H1 (cell line): ENCODE results near the gene DHRS2. TPM values are rescaled to one million over a fixed set of nuclear protein-coding genes. Genes with fewer than 3 reads are reported as not detected.

Experiments used
- CTCF ChIA-PET: fragments of 300-600 bp; sonication (Branson Sonifier 250); formaldehyde crosslinking; loops from one replicate; lab custom pipeline; 2021; ENCODE audit not compliant: partially characterized antibody; lab: Charles Lee
- POLR2A ChIA-PET: fragments of 300-600 bp; sonication (Branson Sonifier 250); formaldehyde crosslinking; loops from one replicate; lab custom pipeline; 2021; ENCODE audit warnings: inconsistent platforms; ENCODE audit not compliant: partially characterized antibody; lab: Charles Lee
- DNase-seq, 2 experiments: peaks; one replicate each; pipeline versions ENCODE4 v3.0.0 to v3.0.0-alpha.2; 2010 to 2022; ENCODE audit warnings: low spot score in 2 of 2, low read depth in 1 of 2, mixed read lengths in 1 of 2
- FAIRE-seq: peaks from 2 replicates; lab custom pipeline; 2011; peaks lifted over from hg19 to GRCh38; lab: Jason Lieb, UNC
- H2AFZ ChIP-seq: 2 replicates; pipeline ENCODE4 v1.8.1; 2012; ENCODE audit warnings: low read length, inconsistent platforms
- H2AK5ac ChIP-seq: 2 replicates; pipeline ENCODE4 v1.6.1; 2013; ENCODE audit warnings: low read depth, low read length
- H2BK120ac ChIP-seq: replicated peaks from 2 replicates; pipeline ENCODE3; 2013; ENCODE audit warnings: low read depth, low read length, inconsistent platforms
- H2BK12ac ChIP-seq: 2 replicates; pipeline ENCODE4 v1.6.1; 2013; ENCODE audit warnings: low read depth, low read length
- H2BK15ac ChIP-seq: 2 replicates; pipeline ENCODE4 v1.6.1; 2013; ENCODE audit warnings: low read length
- H2BK20ac ChIP-seq: 2 replicates; pipeline ENCODE4 v1.6.1; 2013; ENCODE audit warnings: low read length
- H2BK5ac ChIP-seq: 2 replicates; pipeline ENCODE4 v1.6.1; 2013; ENCODE audit warnings: low read depth, low read length
- H3K14ac ChIP-seq: 2 replicates; pipeline ENCODE4 v1.6.1; 2013; ENCODE audit warnings: inconsistent platforms; ENCODE audit not compliant: insufficient read length
- H3K18ac ChIP-seq: 2 replicates; pipeline ENCODE4 v1.6.1; 2013; ENCODE audit warnings: low read length; ENCODE audit errors: extremely low read depth
- H3K23ac ChIP-seq: 2 replicates; pipeline ENCODE4 v1.6.1; 2013; ENCODE audit warnings: inconsistent platforms; ENCODE audit not compliant: insufficient read length
- H3K23me2 ChIP-seq: 2 replicates; pipeline ENCODE4 v1.6.1; 2013; ENCODE audit warnings: low read depth, low read length
- H3K27ac ChIP-seq: 2 replicates; pipeline ENCODE4 v1.6.1; 2011; ENCODE audit warnings: low read depth, low read length, inconsistent platforms
- H3K27me3 ChIP-seq, 4 experiments: replicated peaks in 1 of 4; 1 replicate in 1 of 4; 2 replicates in 3 of 4; pipeline versions ENCODE4 v1.6.1 to v1.8.1; 2011 to 2013; ENCODE audit warnings: low read length in 3 of 4, mild to moderate bottlenecking in 3 of 4, inconsistent platforms in 2 of 4, mixed read lengths in 2 of 4, moderate library complexity in 1 of 4; ENCODE audit not compliant: control insufficient read depth in 3 of 4, insufficient read depth in 3 of 4; ENCODE audit errors: extremely low read depth in 1 of 4
- H3K36me3 ChIP-seq, 4 experiments: 2 replicates each; pipeline versions ENCODE4 v1.6.1 to v1.8.1; 2011 to 2013; ENCODE audit warnings: mild to moderate bottlenecking in 4 of 4, low read length in 3 of 4, moderate library complexity in 2 of 4, control low read depth in 1 of 4, inconsistent platforms in 1 of 4; ENCODE audit not compliant: insufficient read depth in 4 of 4, control insufficient read depth in 2 of 4
- H3K4ac ChIP-seq: replicated peaks from 2 replicates; pipeline ENCODE3; 2013; ENCODE audit warnings: low read length, low read depth, mixed read lengths, inconsistent platforms; ENCODE audit not compliant: insufficient read length
- H3K4me1 ChIP-seq, 4 experiments: replicated peaks in 1 of 4; 1 replicate in 1 of 4; 2 replicates in 3 of 4; pipeline versions ENCODE4 v1.6.1 to v1.8.1; 2011 to 2013; ENCODE audit warnings: low read length in 3 of 4, inconsistent platforms in 2 of 4, mixed read lengths in 1 of 4; ENCODE audit not compliant: insufficient read depth in 4 of 4, control insufficient read depth in 3 of 4
- H3K4me2 ChIP-seq, 2 experiments: 2 replicates each; pipeline versions ENCODE4 v1.6.1 to v1.8.1; 2011 to 2013; ENCODE audit warnings: low read depth in 2 of 2, low read length in 2 of 2, control low read depth in 1 of 2, inconsistent platforms in 1 of 2, mild to moderate bottlenecking in 1 of 2; ENCODE audit not compliant: insufficient read depth in 1 of 2
- H3K4me3 ChIP-seq, 4 experiments: fragments of 200-600, 300-600 bp in 1 of 4; sonication (generic), shearing (Covaris generic), sonication (Bioruptor Twin) in 1 of 4; 2 replicates each; pipeline versions ENCODE4 v1.5.1 to v1.8.1; 2011 to 2016; ENCODE audit warnings: low read length in 4 of 4, low read depth in 3 of 4, control low read depth in 2 of 4, inconsistent platforms in 2 of 4, mild to moderate bottlenecking in 2 of 4, mixed read lengths in 1 of 4, moderate library complexity in 1 of 4; ENCODE audit not compliant: insufficient read depth in 2 of 4; ENCODE audit errors: extremely low read depth in 1 of 4
- H3K56ac ChIP-seq: replicated peaks from 2 replicates; pipeline ENCODE3; 2013; ENCODE audit warnings: low read depth, mild to moderate bottlenecking, mixed read lengths, low read length, inconsistent platforms; ENCODE audit not compliant: insufficient read length
- H3K79me1 ChIP-seq: 2 replicates; pipeline ENCODE4 v1.6.1; 2013; ENCODE audit warnings: low read depth, low read length, control low read depth
- H3K79me2 ChIP-seq, 2 experiments: 2 replicates each; pipeline versions ENCODE4 v1.6.1 to v1.8.1; 2012 to 2013; ENCODE audit warnings: low read length in 2 of 2, mild to moderate bottlenecking in 2 of 2, inconsistent platforms in 1 of 2; ENCODE audit not compliant: insufficient read depth in 2 of 2, control insufficient read depth in 1 of 2
- H3K9ac ChIP-seq, 4 experiments: replicated peaks in 1 of 4; 1 replicate in 1 of 4; 2 replicates in 3 of 4; pipeline versions ENCODE4 v1.6.1 to v1.8.1; 2011 to 2013; ENCODE audit warnings: low read depth in 3 of 4, low read length in 3 of 4, control low read depth in 2 of 4, mild to moderate bottlenecking in 2 of 4, moderate library complexity in 2 of 4, inconsistent platforms in 1 of 4; ENCODE audit errors: extremely low read depth in 1 of 4
- H3K9me3 ChIP-seq, 2 experiments: 2 replicates each; pipeline versions ENCODE4 v1.6.1 to v1.8.1; 2012 to 2013; ENCODE audit warnings: mild to moderate bottlenecking in 2 of 2, moderate library complexity in 2 of 2, control low read depth in 1 of 2, inconsistent platforms in 1 of 2, low read depth in 1 of 2, low read length in 1 of 2, mixed read lengths in 1 of 2; ENCODE audit not compliant: insufficient read depth in 2 of 2
- H4K20me1 ChIP-seq, 2 experiments: replicated peaks in 1 of 2; 2 replicates each; pipeline versions ENCODE3 to v1.8.1; 2011 to 2013; ENCODE audit warnings: inconsistent platforms in 2 of 2, low read length in 2 of 2, mild to moderate bottlenecking in 1 of 2; ENCODE audit not compliant: insufficient read depth in 2 of 2, control insufficient read depth in 1 of 2
- H4K5ac ChIP-seq: 2 replicates; pipeline ENCODE4 v1.6.1; 2013; ENCODE audit warnings: low read length, low read depth, mixed read lengths, inconsistent platforms; ENCODE audit not compliant: insufficient read length
- H4K8ac ChIP-seq: 2 replicates; pipeline ENCODE4 v1.8.0; 2013; ENCODE audit warnings: mild to moderate bottlenecking, moderate library complexity, low read length, inconsistent platforms; ENCODE audit not compliant: insufficient read depth; ENCODE audit errors: extremely low read depth
- H4K91ac ChIP-seq: replicated peaks from 2 replicates; pipeline ENCODE3; 2013; ENCODE audit warnings: low read length, mixed read lengths, inconsistent platforms; ENCODE audit not compliant: insufficient read length
- CBX8 ChIP-seq: fragments of 300-800, 300-1000 bp; sonication (generic); IDR thresholded peaks from 2 replicates; pipeline ENCODE4 v1.7.1; 2016; ENCODE audit warnings: low read depth, low read length, borderline replicate concordance
- EZH2 ChIP-seq: fragments of 200-600 bp; sonication (generic); IDR thresholded peaks from 2 replicates; pipeline ENCODE4 v1.7.1; 2012; ENCODE audit warnings: low read depth, mild to moderate bottlenecking, moderate library complexity, low read length, inconsistent platforms; ENCODE audit not compliant: severe bottlenecking
- GTF2F1 ChIP-seq: IDR thresholded peaks from 2 replicates; pipeline ENCODE4 v1.6.1; 2012; ENCODE audit warnings: low read depth, low read length, improper control_type of control experiment, borderline replicate concordance
- HDAC2 ChIP-seq, 2 experiments: fragments of 300-600 bp in 1 of 2; sonication (generic) in 1 of 2; IDR thresholded peaks; 2 replicates each; pipeline ENCODE4 v1.6.1; 2011 to 2012; ENCODE audit warnings: low read depth in 2 of 2, low read length in 2 of 2, mild to moderate bottlenecking in 2 of 2, moderate library complexity in 2 of 2, borderline replicate concordance in 1 of 2, inconsistent platforms in 1 of 2
- HDAC6 ChIP-seq: IDR thresholded peaks from one replicate; pipeline ENCODE4 v1.7.1; 2012; ENCODE audit warnings: low read depth, mild to moderate bottlenecking, inconsistent platforms, low read length, moderate library complexity
- POU5F1 ChIP-seq: IDR thresholded peaks from 2 replicates; pipeline ENCODE4 v1.6.1; 2011; ENCODE audit warnings: low read depth, mild to moderate bottlenecking, low read length, moderate library complexity
- RAD21 ChIP-seq, 2 experiments: IDR thresholded peaks in 1 of 2; conservative IDR thresholded peaks in 1 of 2; 2 replicates each; pipeline ENCODE4 v1.6.1; 2011; ENCODE audit warnings: low read depth in 2 of 2, low read length in 2 of 2, improper control_type of control experiment in 1 of 2, inconsistent platforms in 1 of 2, mild to moderate bottlenecking in 1 of 2, moderate library complexity in 1 of 2
- RBBP5 ChIP-seq: IDR thresholded peaks from 2 replicates; pipeline ENCODE4 v1.7.1; 2012; ENCODE audit warnings: low read depth, mild to moderate bottlenecking, inconsistent platforms, low read length, moderate library complexity, borderline replicate concordance
- RFX5 ChIP-seq: IDR thresholded peaks from 2 replicates; pipeline ENCODE4 v1.6.1; 2011; ENCODE audit warnings: low read depth, low read length, improper control_type of control experiment, borderline replicate concordance
- RNF2 ChIP-seq: fragments of 200-900, 300-1000 bp; sonication (generic); IDR thresholded peaks from 2 replicates; pipeline ENCODE4 v1.7.1; 2016; ENCODE audit warnings: borderline replicate concordance, low read depth, mild to moderate bottlenecking, antibody characterized with exemption, low read length; ENCODE audit not compliant: poor library complexity, severe bottlenecking; ENCODE audit errors: missing control alignments
- SIN3A ChIP-seq, 2 experiments: IDR thresholded peaks in 1 of 2; conservative IDR thresholded peaks in 1 of 2; 2 replicates each; pipeline ENCODE4 v1.6.1; 2011 to 2012; ENCODE audit warnings: low read length in 2 of 2, improper control_type of control experiment in 1 of 2, low read depth in 1 of 2, mild to moderate bottlenecking in 1 of 2
- TAF1 ChIP-seq: IDR thresholded peaks from 2 replicates; pipeline ENCODE4 v1.6.1; 2011; ENCODE audit warnings: mild to moderate bottlenecking, low read depth, low read length
- WGBS, 2 experiments: shearing (Covaris generic) in 1 of 2; methylation state at CpG; one replicate each; pipeline versions ENCODE4 v1.1.6 to v1.1.7; 2013 to 2015; ENCODE audit warnings: low lambda C conversion rate in 2 of 2, mixed read lengths in 2 of 2, inconsistent platforms in 1 of 2, low coverage in 1 of 2, missing lambda C conversion rate in 1 of 2; ENCODE audit not compliant: insufficient replicate concordance in 2 of 2, insufficient coverage in 1 of 2, insufficient read length in 1 of 2; ENCODE audit errors: extremely low coverage in 1 of 2, missing lambda C conversion rate in 1 of 2; 5-methylcytosine and 5-hydroxymethylcytosine counted together
- polyA plus RNA-seq, 7 experiments: library from polyadenylated mRNA; depleted of rRNA in 3 of 7; stranded (reverse) in 5 of 7; unstranded in 2 of 7; fragments of >200 nt in 5 of 7; fragments of 200-250 nt in 2 of 7; gene quantifications; 1 replicate in 5 of 7; 2 replicates in 1 of 7; 4 replicates in 1 of 7; pipeline versions ENCODE4 v1.2.1 to v1.2.3, GENCODE V29; 2011 to 2013; ENCODE audit warnings: missing spikeins in 2 of 7, mixed read lengths in 2 of 7
- total RNA-seq: library from RNA; stranded (reverse); fragmentation: NEBNext Ultra II Directional; extraction: Animal tissue kit (Norgen Biotek cat#: 25700); gene quantifications from 2 replicates; pipeline ENCODE4 v1.2.1, GENCODE V29; 2021

Gene DHRS2
- total and polyA plus RNA-seq, 2 of the 8 experiments (the other 6 are each of a cell fraction or from before 2014, with no cell fraction given): 1.1 to 3.5 TPM

- 82% methylated on average over 8 of the region's 8 CpGs; no CpG with 5 or more reads in 1 of the 2 experiments for WGBS, 2 experiments
- H3K27me3 ChIP-seq: peaks cover 0 to 3% (median 0%) of the 10 kb centered on the region in 4 experiments; a peak in 2 of 7 replicates
- no peak overlapping the region for H3K56ac ChIP-seq
- H3K9me3 ChIP-seq: peaks cover 4 to 5% of the 10 kb centered on the region in 2 experiments; a peak in 1 of 4 replicates
- H2BK5ac ChIP-seq: no peak overlapping the region
- DNase-seq (no peak), FAIRE-seq (no peak)
- H4K5ac ChIP-seq: no peak overlapping the region
- no peaks in the 10 kb centered on the region for H3K79me2 ChIP-seq
- no peak overlapping the region for H2BK20ac ChIP-seq
- no peaks in the 10 kb centered on the region for H3K36me3 ChIP-seq
- no peak overlapping the region for H2BK15ac ChIP-seq
- no peak overlapping the region for H3K23ac ChIP-seq
- H3K27ac ChIP-seq: no peak overlapping the region
- H3K23me2 ChIP-seq: peaks cover 1% of the 10 kb centered on the region; the same call in 1 of the 2 replicates
- no peak overlapping the region for H3K18ac ChIP-seq
- H3K9ac ChIP-seq: no peak overlapping the region
- no peak overlapping the region for H4K8ac ChIP-seq
- peaks cover 2 to 6% (median 2%) of the 10 kb centered on the region in 4 experiments; a peak in 5 of 7 replicates for H3K4me1 ChIP-seq
- H3K14ac ChIP-seq: no peak overlapping the region
- POLR2A ChIA-PET: interaction anchor here (0.7 kb wide), 1 partner anchor 62 kb away, joined by 4 read pairs; no protein-coding TSS in a partner anchor
- H2AK5ac ChIP-seq: no peak overlapping the region
- no peaks in the 10 kb centered on the region for H4K20me1 ChIP-seq
- H3K4me2 ChIP-seq: no peak overlapping the region
- CTCF ChIA-PET: interaction anchor here (0.8 to 3.4 kb wide), 6 partner anchors 10 to 621 kb away, joined by 3 to 43 read pairs (median 6); no protein-coding TSS in a partner anchor
- no peak overlapping the region for H2BK120ac ChIP-seq
- peak overlapping the region; percentile 41; the same call in 1 of the 2 replicates for H2BK12ac ChIP-seq
- no peak overlapping the region for H3K4ac ChIP-seq
- no peak overlapping the region for H2AFZ ChIP-seq
- no peak overlapping the region for H4K91ac ChIP-seq
- no peak overlapping the region for H3K4me3 ChIP-seq
- no peaks in the 10 kb centered on the region for H3K79me1 ChIP-seq
- TF ChIP-seq RBBP5: no peak
- TF ChIP-seq TAF1: no peak
- no peak for TF ChIP-seq RFX5
- no peak for TF ChIP-seq CBX8
- no peak for TF ChIP-seq SIN3A (conservative IDR thresholded peaks at IDR 0.05 in 1 of 2, IDR thresholded peaks at IDR 0.05 in 1 of 2; ENCODE audit: low read depth in 1 of 2, low read length in 2 of 2)
- no peak for TF ChIP-seq RNF2
- no peak for TF ChIP-seq HDAC2 (IDR thresholded peaks at IDR 0.05; ENCODE audit: borderline replicate concordance in 1 of 2, low read depth in 2 of 2, low read length in 2 of 2)
- no peak for TF ChIP-seq HDAC6
- TF ChIP-seq GTF2F1: no peak
- no peak for TF ChIP-seq EZH2
- TF ChIP-seq RAD21 (IDR thresholded peaks at IDR 0.05 in 1 of 2, conservative IDR thresholded peaks at IDR 0.05 in 1 of 2; ENCODE audit: low read depth in 2 of 2, low read length in 2 of 2): no peak
- TF ChIP-seq POU5F1: no peak
Measured at GRCh38 chr14:23644919-23645336, 8.8 kb downstream of the DHRS2 start.
